NCI-H2107 (cell line): ENCODE measurements around the gene CARMIL1.
"Not testable (repeated sequence)": the region's sequence is repeated elsewhere in the genome, so short reads cannot be mapped to it uniquely, and the experiment has no call there.

Experiments used
- DNase-seq: peaks from one replicate; lab custom pipeline; 2025; lab: John Stamatoyannopoulos, UW

CARMIL1 gene

GRCh38 chr6:25578538-25578937 lies 299.4 kb downstream of the CARMIL1 start:
- DNase-seq = no peak

- no peak for DNase-seq
Observed at GRCh38 chr6:25579391-25579883, 300.3 kb downstream of the CARMIL1 start.

GRCh38 chr6:25579902-25580495 lies 300.8 kb downstream of the CARMIL1 start:
- DNase-seq = no peak

- DNase-seq = no peak
Observed at GRCh38 chr6:25582101-25582500, 302.9 kb downstream of the CARMIL1 start.

GRCh38 chr6:25583099-25583498 lies 303.9 kb downstream of the CARMIL1 start:
- no peak for DNase-seq

- no peak for DNase-seq
Observed at GRCh38 chr6:25583906-25584305, 304.7 kb downstream of the CARMIL1 start.

GRCh38 chr6:25585225-25585624 lies 306.1 kb downstream of the CARMIL1 start:
- DNase-seq = no peak

GRCh38 chr6:25586119-25586518 lies 306.9 kb downstream of the CARMIL1 start:
- not testable (repeated sequence) for DNase-seq

GRCh38 chr6:25586927-25587326 lies 307.8 kb downstream of the CARMIL1 start:
- no peak for DNase-seq

- DNase-seq = no peak
Observed at GRCh38 chr6:25590986-25591385, 311.8 kb downstream of the CARMIL1 start.

- DNase-seq = no peak
Observed at GRCh38 chr6:25596928-25597818, 318.0 kb downstream of the CARMIL1 start.

GRCh38 chr6:25599516-25600085 lies 320.4 kb downstream of the CARMIL1 start:
- DNase-seq = no peak

GRCh38 chr6:25601800-25602673 lies 322.9 kb downstream of the CARMIL1 start:
- DNase-seq = no peak

GRCh38 chr6:25602674-25602982 lies 323.5 kb downstream of the CARMIL1 start:
- no peak for DNase-seq

- no peak for DNase-seq
Observed at GRCh38 chr6:25603251-25603650, 324.1 kb downstream of the CARMIL1 start.

GRCh38 chr6:25606151-25606550 lies 327.0 kb downstream of the CARMIL1 start:
- peak; percentile 19 for DNase-seq

- no peak for DNase-seq
Observed at GRCh38 chr6:25608558-25609174, 329.5 kb downstream of the CARMIL1 start.

GRCh38 chr6:25612666-25613065 lies 333.5 kb downstream of the CARMIL1 start:
- no peak for DNase-seq

- DNase-seq = no peak
Observed at GRCh38 chr6:25613415-25613814, 334.2 kb downstream of the CARMIL1 start.

- DNase-seq = no peak
Observed at GRCh38 chr6:25614052-25614451, 334.9 kb downstream of the CARMIL1 start.

- DNase-seq = no peak
Observed at GRCh38 chr6:25615471-25615870, 336.3 kb downstream of the CARMIL1 start.

GRCh38 chr6:25617997-25618396 lies 338.8 kb downstream of the CARMIL1 start:
- no peak for DNase-seq
